ENCODE data around the gene HELQ. TPM values are rescaled to one million over a fixed set of nuclear protein-coding genes. Genes with fewer than 3 reads are reported as not detected.

Gene HELQ
- total and polyA plus RNA-seq, 2 of the 13 experiments (the other 11 are each of a cell fraction or from before 2014, with no cell fraction given), result 6.6 to 10.8 TPM

- 0 out of 2 replicates have a peak, but pooled peaks have one; percentile 28 for TF ChIP-seq ZNF276 (CRISPR knock-in tag; IDR thresholded peaks at IDR 0.05; ENCODE audit: low read depth)
- 0 out of 2 replicates have a peak, but pooled peaks have one; percentile 49 for TF ChIP-seq NKX3-1 (CRISPR knock-in tag; IDR thresholded peaks at IDR 0.05)
- peak; percentile 80 for TF ChIP-seq SAP130 (CRISPR knock-in tag; IDR thresholded peaks at IDR 0.05; ENCODE audit: low read depth)
- no peak for TF ChIP-seq ZFP37 (CRISPR knock-in tag; IDR thresholded peaks at IDR 0.05; ENCODE audit: borderline replicate concordance)
- TF ChIP-seq ETS1 (CRISPR knock-in tag; IDR thresholded peaks at IDR 0.05), result 0 out of 2 replicates have a peak, but pooled peaks have one; percentile 60
- TF ChIP-seq MBD4 (IDR thresholded peaks at IDR 0.05; ENCODE audit: borderline replicate concordance, low read length), result no peak
- no peak for TF ChIP-seq ZNF512B (CRISPR knock-in tag; IDR thresholded peaks at IDR 0.05; ENCODE audit: borderline replicate concordance)
- no peak; the same call in 1 of the 2 replicates for TF ChIP-seq KDM1A (CRISPR knock-in tag; IDR thresholded peaks at IDR 0.05)
- TF ChIP-seq BRF2 (CRISPR knock-in tag; IDR thresholded peaks at IDR 0.05), result peak; percentile 91
- TF ChIP-seq KDM6A (CRISPR knock-in tag; IDR thresholded peaks at IDR 0.05; ENCODE audit: low read depth), result no peak
- peak; percentile 6; the same call in 1 of the 2 replicates for TF ChIP-seq RFXAP (CRISPR knock-in tag; IDR thresholded peaks at IDR 0.05; ENCODE audit: borderline replicate concordance)
- no peak for TF ChIP-seq ZNF432 (CRISPR knock-in tag; IDR thresholded peaks at IDR 0.05; ENCODE audit: borderline replicate concordance)
- TF ChIP-seq UBTF (CRISPR knock-in tag; IDR thresholded peaks at IDR 0.05), result peak; percentile 93
- no peak for TF ChIP-seq HDAC6 (IDR thresholded peaks at IDR 0.05; ENCODE audit: low read depth, low read length)
- TF ChIP-seq REL (CRISPR knock-in tag; conservative IDR thresholded peaks at IDR 0.05), result 0 out of 2 replicates have a peak, but pooled peaks have one; percentile 40
- TF ChIP-seq EZH2 (conservative IDR thresholded peaks at IDR 0.05; ENCODE audit: low read depth, low read length), result no peak
- peak; percentile 67 for TF ChIP-seq ZFY (CRISPR knock-in tag; IDR thresholded peaks at IDR 0.05)
- peak; percentile 63 for TF ChIP-seq SP5 (CRISPR knock-in tag; IDR thresholded peaks at IDR 0.05; ENCODE audit: borderline replicate concordance, low read depth)
- no peak; the same call in 1 of the 2 replicates for TF ChIP-seq ZNF292 (CRISPR knock-in tag; IDR thresholded peaks at IDR 0.05; ENCODE audit: borderline replicate concordance, low read depth)
These were observed 29.2 kb upstream of the HELQ start, which contains the start of gene ABRAXAS1 (continued) for GRCh38 chr4:83484500-83485461.
